HL-60 (cell line): ENCODE data around the gene SLC26A2.

Source experiments
- DNase-seq, 2 experiments: peaks; one replicate each; pipeline ENCODE4 v3.0.0-alpha.2; 2010 to 2020; ENCODE audit warnings: low read depth in 1 of 2, low spot score in 1 of 2
- H3K27ac ChIP-seq: fragments of 250-450 bp; sonication (Bioruptor Pico); replicated peaks from 2 replicates; pipeline ENCODE4 v1.5.1; 2020; ENCODE audit warnings: mild to moderate bottlenecking, moderate library complexity
- H3K27me3 ChIP-seq: fragments of 250-450 bp; sonication (Bioruptor Pico); 2 replicates; pipeline ENCODE4 v1.5.1; 2021; ENCODE audit warnings: mild to moderate bottlenecking, moderate library complexity; ENCODE audit not compliant: insufficient read depth, poor library complexity, severe bottlenecking
- H3K4me3 ChIP-seq: replicated peaks from 2 replicates; pipeline ENCODE4 v1.5.1; 2011; ENCODE audit warnings: mild to moderate bottlenecking, control low read depth, low read length; ENCODE audit not compliant: insufficient read depth
- CTCF ChIP-seq: IDR thresholded peaks from one replicate; pipeline ENCODE4 v1.5.1; 2011; ENCODE audit warnings: low read length, control low read depth, inconsistent platforms; ENCODE audit not compliant: insufficient read depth
- GABPA ChIP-seq: IDR thresholded peaks from 2 replicates; pipeline ENCODE4 v1.6.1; 2012; ENCODE audit warnings: low read depth
- POLR2AphosphoS5 ChIP-seq: IDR thresholded peaks from 2 replicates; pipeline ENCODE4 v1.6.1; 2012; ENCODE audit warnings: low read depth
- REST ChIP-seq: IDR thresholded peaks from 2 replicates; pipeline ENCODE4 v1.6.1; 2012; ENCODE audit warnings: low read depth; ENCODE audit not compliant: insufficient replicate concordance
- SPI1 ChIP-seq: IDR thresholded peaks from 2 replicates; pipeline ENCODE4 v1.6.1; 2012; ENCODE audit warnings: low read depth, mild to moderate bottlenecking, borderline replicate concordance

Gene SLC26A2

DNA sequence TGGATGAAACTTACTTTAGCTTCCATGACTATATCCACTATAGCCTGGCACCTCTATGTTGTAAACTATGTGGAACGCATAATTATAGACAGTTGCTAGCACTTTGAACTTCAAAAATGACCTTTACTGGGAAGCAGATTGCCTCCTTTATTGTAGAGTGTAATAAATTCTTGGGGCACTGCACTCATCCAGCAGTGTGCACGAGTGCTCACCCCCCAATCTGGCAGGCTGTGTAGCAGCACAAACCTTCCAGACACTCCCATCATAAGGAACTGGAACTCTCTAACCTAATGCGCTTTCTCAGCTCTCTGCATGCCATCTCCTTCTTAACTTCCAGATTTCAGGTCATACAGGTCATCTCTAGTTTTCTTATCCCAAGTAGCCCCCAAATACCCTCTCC is 14.4 kb upstream of the SLC26A2 start:
- H3K27me3 ChIP-seq = no peaks in the 10 kb centered on the region
- no peak overlapping the region for H3K27ac ChIP-seq
- TF ChIP-seq SPI1 = no peak
- no peak overlapping the region for H3K4me3 ChIP-seq
- DNase-seq = no peak

- no peak for DNase-seq
- Histone ChIP-seq H3K4me3 (no peak overlapping the region), H3K27ac (no peak overlapping the region), H3K27me3 (no peaks in the 10 kb centered on the region)
- TF ChIP-seq GABPA (no peak), CTCF (no peak), REST (no peak), POLR2AphosphoS5 (no peak), SPI1 (no peak)
These were observed 11.6 kb upstream of the SLC26A2 start for GRCh38 chr5:149948993-149949392.

GRCh38 chr5:149951138-149951749 is 9.3 kb upstream of the SLC26A2 start:
- Histone ChIP-seq H3K27ac (no peak overlapping the region), H3K4me3 (no peak overlapping the region), H3K27me3 (no peaks in the 10 kb centered on the region)
- TF ChIP-seq POLR2AphosphoS5 (no peak), REST (no peak), GABPA (no peak)
- DNase-seq = no peak

DNA sequence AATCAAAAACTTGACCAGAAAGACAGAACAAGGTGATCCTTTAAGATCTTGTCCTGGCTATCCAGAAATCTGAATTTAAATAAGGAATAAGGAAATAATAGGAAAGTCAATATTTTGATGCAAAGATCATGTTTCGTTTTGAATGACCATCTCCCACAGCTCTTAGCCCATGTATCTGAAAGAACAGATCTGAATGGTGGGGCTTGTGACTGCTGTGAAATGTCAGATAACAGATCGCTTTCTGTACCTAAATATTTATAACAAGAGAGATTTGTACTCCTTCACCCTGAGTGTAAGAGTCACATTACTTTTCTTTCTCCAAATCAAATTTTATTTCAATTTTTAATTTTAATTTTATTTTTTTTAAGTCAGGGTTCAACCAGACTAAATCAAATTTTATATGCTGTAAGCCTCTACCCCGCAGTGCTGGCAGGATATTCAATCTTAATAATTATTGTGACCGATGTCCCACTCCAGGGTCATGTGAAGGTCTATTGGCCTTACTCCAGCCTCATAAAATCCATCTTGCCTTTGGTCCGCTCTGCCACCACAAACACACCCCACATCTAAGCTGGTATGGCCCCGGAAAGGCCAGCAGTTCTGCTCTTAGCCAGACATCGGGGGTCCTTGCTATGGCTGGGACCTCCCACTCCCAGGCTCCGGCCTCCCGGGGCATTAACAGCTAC is 7.0 kb upstream of the SLC26A2 start:
- no peak for TF ChIP-seq CTCF
- Histone ChIP-seq H3K27ac (no peak overlapping the region), H3K27me3 (no peaks in the 10 kb centered on the region), H3K4me3 (no peak overlapping the region)
- DNase-seq = no peak

GRCh38 chr5:149954798-149955197 is 5.8 kb upstream of the SLC26A2 start:
- no peak for DNase-seq
- TF ChIP-seq CTCF (no peak), GABPA (no peak)
- no peak overlapping the region for H3K27ac ChIP-seq
- H3K4me3 ChIP-seq = no peak overlapping the region
- H3K27me3 ChIP-seq = no peaks in the 10 kb centered on the region
